G401 (cell line): ENCODE measurements around the gene SHISA2. TPM values are rescaled to one million over a fixed set of nuclear protein-coding genes. Genes with fewer than 3 reads are reported as not detected.
"Not testable (repeated sequence)": the region's sequence is repeated elsewhere in the genome, so short reads cannot be mapped to it uniquely, and the experiment has no call there.

ENCODE experiments used
- DNase-seq: peaks from one replicate; pipeline ENCODE4 v3.0.0-alpha.2; 2015; ENCODE audit warnings: low spot score
- in situ Hi-C: cut with HindIII; loops from 2 replicates; pipeline ENCODE4 v1.10.0; 2016; ENCODE audit warnings: low sequenced_read_pairs, mixed read lengths
- total RNA-seq: library from RNA; depleted of rRNA; stranded (reverse); fragments of >200 nt; shearing (Covaris generic); gene quantifications from 2 replicates; pipeline ENCODE4 v1.2.3, GENCODE V29; 2014; rRNA removed

Gene SHISA2
- total RNA-seq: not detected in 2 replicates

DNA sequence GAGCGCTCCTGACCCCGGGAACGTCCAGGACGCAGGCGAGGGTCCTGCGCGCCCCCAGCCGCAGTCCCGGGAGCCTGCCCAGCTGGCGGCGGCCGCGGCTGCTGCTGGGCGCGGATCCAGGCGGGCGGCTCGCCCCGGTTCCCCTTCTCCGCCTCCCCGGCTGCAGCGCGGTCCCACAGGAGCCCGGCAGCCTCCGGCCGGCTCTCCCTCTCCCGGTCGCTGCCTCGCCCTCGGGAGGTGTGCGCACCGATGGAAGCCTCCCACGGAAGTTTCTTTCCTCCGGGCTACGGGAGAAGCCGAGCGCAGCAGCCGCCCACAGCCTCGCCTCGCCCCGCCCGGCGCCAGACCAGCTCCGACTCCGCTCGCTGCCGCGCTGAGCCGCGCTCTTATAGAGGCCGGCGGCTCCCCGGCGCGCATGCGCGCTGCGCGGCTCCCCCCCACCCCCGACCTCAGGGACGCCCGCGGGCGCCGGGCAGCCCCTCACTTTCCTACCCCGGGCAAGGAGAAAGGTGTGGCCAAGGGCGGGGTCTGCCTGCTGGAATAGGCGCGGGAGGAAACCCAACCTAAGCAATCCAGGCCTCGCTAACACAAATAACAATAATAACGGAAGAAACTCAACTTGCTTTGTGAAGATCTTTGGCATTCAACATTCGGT is at the start of gene SHISA2:
Gene SHISA2, minus strand, starts transcription at position 360 of the 655 bp plus-strand sequence. CDS start 1,041 bp downstream, outside the sequence.
- DNase-seq: peak; percentile 64
- in situ Hi-C loops: no loop called here

- no peak for DNase-seq
- in situ Hi-C loops: no loop called here
These were observed 44.2 kb upstream of the SHISA2 start for GRCh38 chr13:26095846-26096610.

GRCh38 chr13:26095338-26095737 is 43.5 kb upstream of the SHISA2 start:
- in situ Hi-C loops: no loop called here
- DNase-seq: no peak

DNA sequence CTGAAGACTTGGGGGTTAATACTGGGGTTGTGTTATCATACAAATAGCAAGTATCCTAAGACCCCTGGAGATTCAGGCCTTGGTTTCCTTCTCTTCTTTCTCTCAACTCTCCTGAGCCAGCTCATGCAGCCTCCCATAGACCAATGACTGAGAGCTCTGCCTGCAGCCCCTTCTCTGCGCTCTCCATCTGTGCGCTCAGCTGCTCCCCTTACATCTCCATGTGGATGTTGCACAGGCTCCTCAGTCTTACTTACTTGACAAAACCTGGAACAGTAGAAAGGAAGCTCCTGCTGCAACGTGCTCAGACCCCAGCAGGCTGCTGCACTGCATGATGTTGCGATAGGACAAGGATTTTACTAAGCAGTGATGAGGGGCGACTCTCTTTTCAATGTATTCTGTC is 25.0 kb upstream of the SHISA2 start:
- in situ Hi-C loops, DNase-seq: not testable (repeated sequence)

GRCh38 chr13:26075498-26075897 is 23.7 kb upstream of the SHISA2 start:
- DNase-seq: peak; percentile 27
- in situ Hi-C loops: no loop called here

DNA sequence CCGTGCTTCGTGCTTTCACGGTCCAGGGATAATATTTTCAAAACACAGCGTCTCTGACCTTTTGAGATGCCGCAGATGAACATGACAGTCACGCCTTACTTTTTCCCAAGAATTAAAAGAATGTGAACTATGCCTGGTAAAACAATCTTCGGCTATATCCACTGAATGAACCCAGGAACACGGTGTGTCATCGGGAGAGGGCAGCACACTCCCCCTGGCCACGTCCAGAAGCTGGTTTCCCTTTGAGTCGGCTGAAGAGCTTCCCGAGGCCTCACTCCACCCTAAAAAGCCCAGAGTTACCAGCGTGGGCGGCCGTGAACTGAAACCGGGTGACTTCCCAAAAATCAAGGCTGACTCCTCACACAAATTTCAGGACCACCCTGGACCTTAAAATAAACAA is 22.9 kb upstream of the SHISA2 start:
- DNase-seq: no peak
- in situ Hi-C loops: no loop called here

DNA sequence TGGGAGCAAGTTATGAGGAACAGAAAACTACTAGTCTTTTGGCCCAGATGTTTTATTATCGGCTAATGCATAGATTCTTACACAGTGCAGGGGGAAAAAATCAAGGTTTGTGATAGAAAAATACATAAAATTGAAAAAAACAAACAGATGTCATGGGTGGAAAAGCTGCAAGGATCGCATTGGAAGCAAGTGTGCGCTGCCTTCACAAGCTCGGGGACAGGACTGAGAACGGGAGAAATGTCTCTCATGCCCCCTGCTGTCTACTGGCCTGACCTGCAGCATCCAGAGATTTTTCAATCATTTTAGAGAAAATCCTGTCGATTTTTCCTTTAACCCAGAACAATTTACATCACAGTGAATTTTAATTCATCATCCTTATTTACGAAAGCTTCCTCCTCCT is 20.5 kb upstream of the SHISA2 start:
- DNase-seq: peak; percentile 24
- in situ Hi-C loops: not testable (repeated sequence)

DNA sequence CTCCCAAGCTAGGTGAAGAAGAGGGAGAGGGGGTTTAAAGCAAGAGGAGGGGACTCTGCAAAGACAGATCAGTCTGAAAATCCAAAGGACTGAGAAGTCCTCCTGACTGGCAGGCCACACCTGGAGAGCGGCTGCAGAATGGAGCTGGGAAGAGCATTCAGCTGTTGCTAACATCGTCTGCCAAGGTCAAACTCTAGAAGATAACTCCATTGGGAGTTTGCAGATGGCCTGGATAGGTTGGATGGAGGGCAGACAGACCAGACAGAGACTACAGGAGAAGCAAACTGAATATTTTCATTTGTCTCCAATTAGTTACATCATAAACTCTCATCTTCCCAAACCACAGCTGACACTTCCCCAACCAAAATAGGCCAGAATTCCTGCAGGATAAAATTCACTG is 19.9 kb upstream of the SHISA2 start:
- in situ Hi-C loops: no loop called here
- DNase-seq: no peak

- in situ Hi-C loops, DNase-seq: not testable (repeated sequence)
These were observed 17.8 kb upstream of the SHISA2 start for GRCh38 chr13:26069642-26070041.

- DNase-seq, in situ Hi-C loops: not testable (repeated sequence)
These were observed 16.6 kb upstream of the SHISA2 start for GRCh38 chr13:26068372-26068771.

DNA sequence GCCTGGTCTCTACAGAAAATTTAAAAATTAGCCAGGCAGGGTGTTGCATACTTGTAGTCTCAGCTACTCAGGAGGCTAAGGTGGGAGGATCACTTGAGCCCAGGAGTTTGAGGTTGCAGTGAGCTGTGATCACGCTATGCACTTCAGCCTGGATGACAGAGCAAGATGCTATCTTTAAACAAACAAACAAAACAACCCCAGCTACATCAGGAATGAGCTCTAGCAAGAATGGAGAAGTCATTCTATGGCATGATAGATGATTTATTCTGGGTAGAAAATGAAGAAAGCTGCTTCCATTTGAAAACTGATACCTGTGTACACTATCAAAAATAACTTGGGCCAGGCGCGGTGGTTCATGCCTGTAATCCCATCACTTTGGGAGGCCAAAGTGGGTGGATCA is 15.8 kb upstream of the SHISA2 start:
- in situ Hi-C loops: no loop called here
- DNase-seq: no peak

- DNase-seq, in situ Hi-C loops: not testable (repeated sequence)
These were observed 14.7 kb upstream of the SHISA2 start for GRCh38 chr13:26066492-26066891.

DNA sequence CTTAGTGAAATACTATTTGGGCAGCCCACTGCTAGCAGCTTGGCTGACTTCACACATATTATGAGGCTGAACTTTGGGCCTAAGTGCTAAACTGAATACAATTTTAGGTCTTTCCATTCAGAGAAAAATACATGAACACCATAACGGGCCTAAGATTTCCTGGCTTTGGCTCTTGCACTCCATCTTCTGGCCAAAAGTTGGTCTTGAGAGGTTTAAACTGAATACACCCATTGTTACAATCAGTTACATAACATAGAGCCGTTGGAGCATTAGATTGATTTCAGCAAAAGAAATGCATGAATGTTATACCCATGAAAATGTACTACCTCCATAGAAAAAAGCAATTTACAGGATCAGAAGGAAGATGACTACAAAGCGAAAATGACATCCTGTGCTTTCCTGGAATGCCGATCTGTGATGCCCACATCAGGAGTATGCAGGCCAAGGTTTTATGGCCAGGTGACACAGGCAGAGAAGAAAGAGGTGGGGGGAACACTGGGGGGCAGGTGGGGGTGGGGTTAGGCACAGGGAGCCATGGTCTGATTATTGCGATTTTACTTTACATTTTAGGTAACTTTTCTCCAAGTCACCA is 11.1 kb upstream of the SHISA2 start:
- in situ Hi-C loops: no loop called here

DNA sequence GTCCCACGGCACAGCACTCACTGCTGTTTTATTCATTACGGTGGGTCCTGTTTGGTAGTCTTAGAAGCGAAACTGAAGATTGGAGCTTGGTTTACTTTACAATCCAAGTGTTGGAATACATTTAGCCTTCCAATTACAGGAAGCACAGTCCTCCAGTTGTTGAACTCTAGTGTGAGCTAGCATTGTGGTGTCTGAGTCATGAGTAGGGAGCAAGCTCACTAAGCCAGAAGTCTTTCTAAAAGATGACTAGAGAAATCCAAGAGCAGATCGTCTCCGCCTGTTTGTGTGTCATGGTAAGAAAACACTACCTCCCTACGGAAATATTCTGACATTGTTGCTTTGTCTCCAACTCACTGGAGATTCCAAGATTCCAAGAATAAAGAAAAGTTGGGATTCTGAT is 10.1 kb upstream of the SHISA2 start:
- in situ Hi-C loops: no loop called here
- DNase-seq: no peak

More for the DNA sequence above, 11.1 kb upstream of the SHISA2 start:
- DNase-seq: peak; percentile 85

GRCh38 chr13:26061256-26061655 is 9.4 kb upstream of the SHISA2 start:
- no peak for DNase-seq
- in situ Hi-C loops: no loop called here

DNA sequence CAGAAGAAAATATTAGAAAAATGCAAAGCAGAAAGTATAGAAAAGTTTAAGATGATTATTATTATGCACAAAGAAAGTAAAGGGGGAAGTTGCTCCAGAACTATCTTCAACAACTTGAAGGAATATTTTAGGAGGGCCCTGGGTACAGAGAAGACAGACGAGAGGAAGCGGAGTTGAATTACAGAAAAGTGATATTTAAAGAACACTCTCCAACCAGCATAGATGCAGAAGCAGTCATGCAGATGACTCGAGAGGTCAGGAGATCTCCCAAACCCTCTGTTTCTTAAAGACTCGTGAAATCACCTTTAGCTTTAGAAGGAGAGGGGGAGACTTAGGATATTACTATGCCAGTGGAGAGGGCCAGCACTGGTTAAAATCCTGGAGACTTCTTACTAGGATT is 8.5 kb upstream of the SHISA2 start:
- DNase-seq: no peak
- in situ Hi-C loops: no loop called here

GRCh38 chr13:26058704-26059103 is 6.9 kb upstream of the SHISA2 start:
- in situ Hi-C loops: no loop called here
- no peak for DNase-seq

DNA sequence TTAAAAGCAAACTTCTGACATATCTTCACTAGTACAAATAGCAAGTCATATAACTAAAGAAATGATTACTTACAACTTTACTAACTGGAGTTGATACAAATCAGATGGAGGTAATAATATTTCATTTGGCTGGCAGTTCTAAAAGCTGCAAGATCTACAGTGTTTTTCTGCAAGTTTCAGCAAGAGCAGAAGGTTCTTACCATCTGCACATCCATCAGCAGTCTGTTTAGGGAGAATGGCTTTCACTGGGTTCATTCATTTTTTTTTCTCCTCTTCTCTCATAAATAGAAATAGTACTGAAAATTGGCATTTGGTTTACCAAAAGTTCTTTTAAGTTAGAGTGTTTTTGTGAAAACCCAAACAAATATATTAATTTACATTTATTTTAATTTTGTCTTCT is 3.1 kb upstream of the SHISA2 start:
- in situ Hi-C loops: no loop called here
- DNase-seq: no peak

DNA sequence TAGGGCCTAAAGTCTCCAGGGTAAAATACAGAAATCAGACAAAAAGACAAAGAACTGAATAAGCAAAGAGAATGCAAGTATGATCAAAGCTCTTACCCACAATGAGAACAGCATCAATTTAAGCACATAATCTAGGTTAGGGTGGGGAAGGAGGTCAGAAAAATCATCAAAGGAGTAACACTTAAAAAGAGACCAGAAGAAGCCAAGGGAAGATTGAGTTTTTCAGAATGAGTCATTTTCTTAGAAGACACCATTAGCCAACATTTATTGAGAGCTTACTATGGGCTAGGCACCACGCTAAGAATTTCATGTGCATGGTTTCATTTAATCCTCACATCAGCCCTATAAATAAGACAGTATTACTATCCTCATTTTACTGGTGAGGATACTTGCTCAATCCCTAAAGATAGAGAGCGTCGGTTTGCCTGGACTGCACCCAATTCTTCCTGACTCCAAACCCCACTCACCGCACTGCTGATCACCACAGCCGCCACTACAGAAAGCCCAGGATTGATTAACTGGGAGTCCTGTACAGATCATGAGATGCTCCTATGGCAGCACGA is 1.7 kb upstream of the SHISA2 start:
- in situ Hi-C loops: no loop called here

DNA sequence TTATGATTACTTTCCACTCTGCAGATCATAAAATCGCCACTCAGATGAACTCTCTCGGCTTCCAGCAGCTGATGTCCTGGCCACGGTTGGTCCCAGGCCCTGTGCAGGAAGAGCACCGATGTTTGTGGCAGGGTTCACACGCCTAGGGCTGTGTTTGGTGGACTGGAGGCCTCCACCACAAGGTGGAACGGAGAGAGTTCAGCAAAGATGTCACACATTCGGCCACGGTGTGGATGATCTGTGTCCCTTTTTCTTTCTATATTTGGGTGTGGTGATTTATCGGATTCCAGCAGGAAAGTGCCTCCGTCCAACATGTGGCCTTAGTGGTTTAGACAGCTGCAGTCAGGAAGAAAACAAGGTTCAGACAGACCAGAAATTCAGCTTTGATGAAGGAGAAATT is 521 bp upstream of the SHISA2 start:
- no peak for DNase-seq
- in situ Hi-C loops: no loop called here

More for the DNA sequence above, 1.7 kb upstream of the SHISA2 start:
- no peak for DNase-seq
